Measurements from ENCODE around the gene STAMBP. TPM values are rescaled to one million over a fixed set of nuclear protein-coding genes. Genes with fewer than 3 reads are reported as not detected.

The STAMBP gene
- total RNA-seq, 2 donors from 2014 or later: 31.1 to 33.5 TPM

DNA sequence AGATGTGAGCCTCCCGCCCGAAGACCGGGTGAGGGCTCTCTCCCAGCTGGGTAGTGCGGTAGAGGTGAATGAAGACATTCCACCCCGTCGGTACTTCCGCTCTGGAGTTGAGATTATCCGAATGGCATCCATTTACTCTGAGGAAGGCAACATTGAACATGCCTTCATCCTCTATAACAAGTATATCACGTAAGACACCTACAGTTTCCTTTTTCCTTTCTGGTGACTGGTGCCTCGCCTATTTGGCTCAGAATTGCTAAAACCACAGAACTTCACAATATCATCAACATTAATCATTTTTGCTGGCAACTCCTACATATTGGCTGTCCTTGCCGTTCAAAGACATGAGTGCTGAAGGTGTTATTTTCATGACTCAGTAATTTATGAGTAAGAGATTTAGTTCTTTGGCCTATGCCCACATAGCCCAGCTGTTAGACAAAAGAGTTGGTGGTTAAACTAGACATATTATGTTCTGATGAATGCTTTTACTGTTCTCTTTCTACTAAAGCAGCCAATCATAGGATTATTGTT lies 2.2 kb downstream of the STAMBP start:
- intact Hi-C loops (cut with DNase I): loop anchor here in 1 of 2 donors (5.0 kb wide), 1 partner anchor 496 kb away; no protein-coding TSS in a partner anchor
- DNase-seq (no peak), ATAC-seq (peak in 1 of 2 donors; percentile 65)

GRCh38 chr2:73832930-73833329 lies 4.2 kb downstream of the STAMBP start:
- DNase-seq: no peak
- intact Hi-C loops (cut with DNase I): loop anchor here in 1 of 2 donors (5.0 kb wide), 1 partner anchor 494 kb away; no protein-coding TSS in a partner anchor
- ATAC-seq: no peak

- DNase-seq: peak; percentile 26
- intact Hi-C loops (cut with DNase I): no loop called here
Measured at GRCh38 chr2:73836141-73836943, 7.6 kb downstream of the STAMBP start.

DNA sequence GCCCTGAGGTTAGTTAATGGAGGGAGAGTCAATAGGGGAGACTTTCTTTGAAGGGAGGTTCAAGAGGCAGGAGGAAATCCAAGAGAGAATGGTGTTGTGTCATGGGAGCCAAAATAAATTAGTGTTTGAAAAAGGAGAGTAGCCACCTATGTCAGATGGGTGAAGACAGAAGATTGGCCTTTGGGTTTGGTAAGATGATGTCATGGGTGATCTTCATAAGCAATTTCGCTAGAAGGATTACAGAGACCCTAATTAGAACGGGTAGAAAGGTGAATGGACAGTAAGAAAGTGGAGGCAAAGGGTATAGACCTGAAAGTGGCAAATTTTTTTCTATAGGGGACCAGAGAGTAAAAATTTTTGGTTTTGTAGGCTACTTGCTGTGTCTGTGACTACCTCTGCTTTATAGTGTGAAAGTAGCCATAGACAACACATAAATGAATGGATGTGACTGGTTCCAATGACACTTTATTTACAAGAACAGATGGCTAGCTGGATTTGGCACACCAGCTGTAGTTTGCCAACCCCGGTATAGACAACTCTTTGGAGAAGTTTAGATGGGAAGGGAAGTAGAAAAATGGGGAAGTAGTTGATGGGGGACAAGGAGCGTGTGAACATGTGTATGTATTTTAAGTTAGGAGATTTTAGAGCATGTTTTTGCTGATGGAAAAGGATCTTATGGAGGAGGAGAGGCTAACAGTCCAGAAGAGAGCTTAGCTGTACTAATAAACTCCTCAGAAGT lies 9.3 kb downstream of the STAMBP start:
- DNase-seq (no peak), ATAC-seq (no peak)
- intact Hi-C loops (cut with DNase I): no loop called here

More at GRCh38 chr2:73836141-73836943, 7.6 kb downstream of the STAMBP start:
- no peak for ATAC-seq

- ATAC-seq: peak in 1 of 2 donors; percentile 51
- intact Hi-C loops (cut with DNase I): no loop called here
- no peak for DNase-seq
Measured at GRCh38 chr2:73838889-73839534, 10.3 kb downstream of the STAMBP start.

- no peak for DNase-seq
- intact Hi-C loops (cut with DNase I): no loop called here
- peak in 1 of 2 donors; percentile 56 for ATAC-seq
Measured at GRCh38 chr2:73839653-73840411, 11.1 kb downstream of the STAMBP start.

DNA sequence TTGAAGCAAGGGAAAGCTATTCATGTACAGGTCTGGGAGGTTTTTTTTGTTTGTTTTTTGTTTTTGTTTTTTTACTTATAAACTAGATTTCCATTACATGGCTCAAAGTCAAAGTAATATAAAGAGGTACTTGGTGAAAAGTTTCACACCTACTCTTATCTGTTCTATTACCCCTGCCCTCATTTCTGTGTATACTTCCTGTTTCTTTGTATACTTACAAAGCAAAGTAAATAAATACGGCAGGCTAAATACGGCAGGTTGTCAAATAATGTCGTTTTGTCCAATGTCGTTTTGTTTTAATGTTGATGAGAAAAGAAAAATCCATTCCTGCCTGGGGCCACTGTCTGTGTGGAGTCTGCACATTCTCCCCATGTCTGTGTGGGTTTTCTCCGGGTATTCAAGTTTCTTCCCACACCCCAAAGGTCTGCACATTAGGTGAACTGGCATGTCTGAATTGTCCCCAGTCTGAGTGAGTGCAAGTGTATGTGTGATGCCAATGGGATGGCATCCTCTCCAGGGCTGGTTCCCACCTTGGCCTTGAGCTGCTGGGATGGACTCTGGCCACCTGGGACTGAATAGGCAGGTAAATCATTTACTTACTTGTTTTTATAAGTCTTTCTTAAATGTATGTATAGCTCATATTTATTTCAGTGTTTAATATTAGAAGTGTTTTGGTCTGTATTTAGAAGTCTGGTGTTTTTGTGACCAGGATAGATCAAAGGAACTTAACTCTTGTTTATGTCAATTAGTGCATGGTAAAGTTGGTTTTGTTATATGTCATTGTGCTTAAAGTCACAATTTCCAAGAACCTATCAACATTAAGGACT lies 13.4 kb downstream of the STAMBP start:
- ATAC-seq (no peak), DNase-seq (no peak)
- intact Hi-C loops (cut with DNase I): no loop called here

GRCh38 chr2:73842739-73843019 lies 13.9 kb downstream of the STAMBP start:
- ATAC-seq (no peak), DNase-seq (no peak)
- intact Hi-C loops (cut with DNase I): no loop called here

- DNase-seq (no peak), ATAC-seq (no peak)
- intact Hi-C loops (cut with DNase I): no loop called here
Measured at GRCh38 chr2:73844087-73844486, 15.3 kb downstream of the STAMBP start.

DNA sequence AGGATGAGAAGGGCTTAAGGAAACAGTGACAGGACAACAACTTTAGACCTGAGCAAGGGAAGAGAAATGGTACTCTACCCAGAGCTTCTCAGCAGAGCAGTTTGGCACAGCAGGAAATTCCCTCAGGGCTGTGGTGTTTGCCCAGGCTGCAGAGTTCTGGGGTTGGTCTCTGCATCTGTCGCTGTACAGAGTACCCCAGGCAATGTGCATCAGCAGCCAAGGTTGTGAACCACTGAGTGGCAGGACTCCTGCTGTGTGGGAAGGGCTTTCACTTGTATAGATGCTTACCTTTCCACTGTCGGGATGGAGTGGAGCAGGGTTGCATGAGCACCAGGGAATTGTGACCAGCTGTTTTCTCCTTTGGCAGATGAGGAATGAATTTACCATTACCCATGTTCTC lies 21.2 kb downstream of the STAMBP start:
- intact Hi-C loops (cut with DNase I): no loop called here
- ATAC-seq (no peak), DNase-seq (no peak)

DNA sequence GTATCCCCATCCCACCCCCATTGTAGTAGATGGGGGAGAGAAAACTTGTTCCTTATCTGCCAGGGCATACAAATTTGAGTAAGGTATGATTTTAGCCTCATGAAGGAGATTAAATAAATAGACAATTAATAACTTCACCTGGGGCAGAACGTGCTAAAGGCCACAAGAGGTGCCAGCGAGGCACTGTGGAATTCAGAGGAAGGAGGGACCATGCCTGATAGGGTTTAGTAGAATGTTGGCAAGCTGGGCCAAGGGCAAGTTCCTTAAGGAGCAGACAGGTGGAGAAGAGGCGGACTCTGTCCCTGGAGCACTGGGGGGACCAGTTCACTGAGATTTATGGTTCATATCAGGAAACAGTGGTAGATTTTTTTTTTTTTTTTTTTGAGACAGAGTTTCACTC lies 22.5 kb downstream of the STAMBP start:
- intact Hi-C loops (cut with DNase I): no loop called here
- ATAC-seq: no peak
- DNase-seq: no peak

DNA sequence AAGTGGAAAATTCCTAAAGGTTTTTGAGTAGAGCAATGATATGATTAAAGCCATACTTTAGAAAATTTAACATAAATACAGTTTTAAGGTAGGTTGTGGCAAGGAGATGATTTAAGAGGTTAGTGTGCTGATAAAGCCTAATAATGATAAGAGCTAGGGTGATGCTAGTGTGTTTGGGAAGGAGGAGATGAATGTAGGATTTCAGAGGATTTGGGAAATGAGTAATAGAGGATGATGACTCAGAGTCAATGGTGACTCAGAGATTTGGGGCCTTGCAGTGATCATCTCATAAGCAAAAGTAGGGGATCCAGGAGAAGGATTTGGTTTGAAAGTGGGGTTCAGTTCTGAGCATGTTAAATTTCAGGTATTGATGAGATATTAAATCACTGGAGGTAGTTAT lies 23.3 kb downstream of the STAMBP start:
- intact Hi-C loops (cut with DNase I): no loop called here
- DNase-seq: no peak
- ATAC-seq: peak in 1 of 2 donors; percentile 89

DNA sequence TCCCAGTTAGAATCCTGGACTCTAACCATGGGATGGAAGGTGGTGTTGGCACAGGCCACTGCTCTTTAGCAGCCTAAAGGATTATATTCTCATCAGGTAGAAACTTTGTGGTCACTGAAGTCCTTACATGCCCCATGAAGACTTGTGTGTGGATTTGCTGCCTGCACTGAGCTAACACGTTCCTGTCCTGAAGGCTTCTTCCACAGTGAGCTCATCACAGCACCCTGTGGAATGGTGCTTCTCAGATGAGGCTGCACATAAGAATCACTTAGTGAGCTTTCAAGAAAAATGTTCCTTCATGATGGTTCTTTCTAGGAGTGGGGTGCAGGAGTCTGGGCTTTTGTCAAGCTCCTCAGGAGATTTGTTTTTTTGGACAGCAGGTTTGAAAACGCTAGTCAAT lies 26.8 kb downstream of the STAMBP start:
- DNase-seq: no peak
- intact Hi-C loops (cut with DNase I): no loop called here
- ATAC-seq: no peak

- ATAC-seq (no peak), DNase-seq (no peak)
- intact Hi-C loops (cut with DNase I): no loop called here
Measured at GRCh38 chr2:73856214-73856613, 27.5 kb downstream of the STAMBP start.

DNA sequence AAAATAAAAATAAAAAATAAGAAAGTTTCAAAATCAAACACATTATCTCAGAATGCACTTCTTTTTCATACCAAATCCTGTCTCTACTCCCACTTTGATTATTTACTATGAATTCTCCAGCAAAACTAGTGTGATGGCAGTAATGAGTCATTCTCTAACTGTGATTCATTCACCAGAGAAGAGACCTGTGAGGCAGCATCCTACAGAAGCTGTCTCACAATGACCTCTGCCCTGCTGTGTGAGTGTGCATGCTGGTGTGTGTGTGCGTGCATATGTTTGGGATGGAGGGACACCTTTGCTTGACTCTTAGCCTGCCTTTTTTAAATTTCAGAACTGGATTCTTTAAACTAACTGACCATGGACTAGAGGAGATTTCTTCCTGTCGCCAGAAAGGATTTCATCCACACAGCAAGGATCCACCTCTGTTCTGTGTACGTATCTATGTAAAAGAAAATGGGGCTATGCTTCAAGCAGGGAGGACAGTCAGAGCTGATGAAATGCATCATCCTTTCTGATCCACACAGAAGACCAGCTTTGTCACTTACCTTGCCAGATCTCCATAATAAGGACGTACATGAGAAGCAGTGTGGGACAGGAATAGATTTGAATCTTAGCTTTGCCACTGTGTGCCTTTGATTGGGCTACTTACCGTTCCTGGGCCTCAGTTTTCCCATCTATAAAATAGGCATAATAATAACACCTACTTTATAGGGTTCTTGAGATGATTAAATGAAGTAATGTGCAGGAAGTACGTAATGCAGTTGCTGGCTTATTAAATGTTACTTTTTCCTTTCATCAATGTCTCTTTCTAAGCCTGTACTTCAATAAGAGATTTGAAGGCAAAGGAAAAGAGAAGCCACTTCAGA lies 31.2 kb downstream of the STAMBP start:
- intact Hi-C loops (cut with DNase I): no loop called here
- no peak for DNase-seq
- peak in 1 of 2 donors; percentile 76 for ATAC-seq

DNA sequence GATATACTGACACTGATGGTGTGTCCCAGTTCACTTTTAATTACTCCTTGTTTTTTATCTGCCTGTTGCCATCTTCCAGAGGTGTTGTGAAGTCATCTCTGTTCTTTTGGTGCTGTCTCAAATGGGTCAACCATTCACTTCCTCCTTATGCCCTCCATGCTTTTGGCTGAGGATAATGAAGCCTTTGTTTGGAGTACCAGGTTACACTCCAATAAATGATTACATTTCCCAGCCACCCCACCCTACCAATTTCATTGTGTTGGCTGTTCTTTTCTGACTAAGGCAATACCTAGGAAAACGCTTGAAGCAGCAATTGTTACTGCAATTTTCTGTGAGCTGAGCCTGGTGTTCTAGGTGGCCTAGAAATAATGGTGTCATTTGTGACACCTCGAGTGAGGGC lies 34.2 kb downstream of the STAMBP start:
- DNase-seq (no peak), ATAC-seq (no peak)
- intact Hi-C loops (cut with DNase I): no loop called here

DNA sequence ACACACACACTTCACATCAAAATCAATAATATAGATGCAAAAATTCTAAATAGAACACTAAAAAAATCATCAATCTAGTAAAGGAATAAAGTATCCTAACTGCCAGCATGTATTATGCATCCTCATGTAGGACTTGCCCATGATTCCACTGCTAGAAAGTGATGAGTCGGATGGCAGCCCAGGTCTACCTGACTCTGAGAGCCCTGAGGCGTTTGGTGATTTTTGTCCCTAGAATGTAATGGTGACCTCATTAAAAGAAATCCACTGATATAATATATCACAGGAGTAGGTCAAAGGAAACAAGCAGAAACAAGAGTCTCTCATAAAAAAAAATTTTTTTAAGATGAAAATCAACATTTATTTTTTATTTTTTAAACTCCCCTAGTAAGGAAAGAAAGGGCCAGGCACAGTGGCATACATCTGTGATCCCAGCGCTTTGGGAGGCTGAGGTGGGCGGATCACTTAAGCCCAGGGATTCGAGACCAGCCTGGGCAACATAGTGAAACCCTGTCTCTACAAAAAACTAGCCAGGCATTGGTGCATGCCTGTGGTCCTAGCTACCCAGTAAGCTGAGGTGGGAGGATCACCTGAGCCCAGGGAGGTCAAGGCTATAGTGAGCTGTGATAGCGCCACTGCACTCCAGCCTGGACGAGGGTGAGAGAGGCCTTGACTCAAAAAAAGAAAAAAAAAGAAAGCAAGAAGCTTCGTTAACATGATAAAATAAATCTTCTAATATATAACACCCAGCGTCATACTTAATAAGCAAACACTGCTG lies 39.6 kb downstream of the STAMBP start:
- intact Hi-C loops (cut with DNase I): no loop called here
- ATAC-seq (no peak), DNase-seq (no peak)
